ENCODE measurements around the gene SAA4. TPM values are rescaled to one million over a fixed set of nuclear protein-coding genes. Genes with fewer than 3 reads are reported as not detected.

Gene SAA4
- total RNA-seq = not detected in 2 replicates
- polyA plus RNA-seq = 0.20 TPM in 1 of 2 replicates, not detected in the other

DNA sequence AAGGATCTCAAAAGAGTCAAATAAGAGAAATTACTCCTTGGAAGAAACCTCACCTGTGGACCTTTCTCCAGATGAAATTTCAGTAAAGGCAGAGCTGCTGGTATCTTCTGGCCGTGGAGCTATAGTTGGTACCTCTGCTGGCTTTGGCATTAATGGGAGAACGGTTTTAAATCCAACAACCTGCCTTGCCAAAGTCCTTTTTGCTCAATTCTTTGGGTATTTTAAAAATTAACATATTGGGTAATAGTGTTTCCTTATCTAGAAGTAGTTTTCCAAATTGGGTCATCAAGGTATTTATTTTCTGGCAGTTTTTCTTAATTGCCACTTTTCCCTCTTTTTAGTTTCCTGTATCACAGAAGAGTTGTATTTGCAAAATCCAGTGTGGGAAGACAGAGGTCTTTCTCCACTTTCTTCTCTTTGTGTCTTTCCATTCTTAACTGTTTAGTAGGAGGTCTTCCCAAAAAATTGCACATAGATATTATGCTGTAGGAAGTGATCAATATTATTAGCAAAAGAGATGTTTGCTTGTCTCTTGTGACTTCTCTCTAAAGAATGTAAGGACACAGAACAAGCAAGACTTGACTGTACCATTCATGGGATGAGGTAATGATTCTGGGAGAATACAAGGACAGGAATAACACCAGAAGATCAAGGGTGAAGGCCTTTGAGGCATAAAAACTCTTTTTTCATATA is at the start of gene SAA4:
TSS of gene SAA4 (minus strand) at position 139 of the 693 bp plus-strand sequence. CDS start 876 bp downstream, outside the sequence.
- Histone ChIP-seq H3K9me3 (ENCODE audit: low read depth) (no peaks in the 10 kb centered on the region), H3K4me1 (ENCODE audit: low read depth) (no peaks in the 10 kb centered on the region), H3K27ac (no peak within 1 kb of the TSS), H3K36me3 (no peaks in the 10 kb centered on the region), H3K4me3 (no peak within 1 kb of the TSS), H3K27me3 (peaks cover 18% of the 10 kb centered on the region)
- DNase-seq (ENCODE audit: low read depth in 1 of 2, low spot score in 1 of 2) = no peak
- TF ChIP-seq, protein P1, sequence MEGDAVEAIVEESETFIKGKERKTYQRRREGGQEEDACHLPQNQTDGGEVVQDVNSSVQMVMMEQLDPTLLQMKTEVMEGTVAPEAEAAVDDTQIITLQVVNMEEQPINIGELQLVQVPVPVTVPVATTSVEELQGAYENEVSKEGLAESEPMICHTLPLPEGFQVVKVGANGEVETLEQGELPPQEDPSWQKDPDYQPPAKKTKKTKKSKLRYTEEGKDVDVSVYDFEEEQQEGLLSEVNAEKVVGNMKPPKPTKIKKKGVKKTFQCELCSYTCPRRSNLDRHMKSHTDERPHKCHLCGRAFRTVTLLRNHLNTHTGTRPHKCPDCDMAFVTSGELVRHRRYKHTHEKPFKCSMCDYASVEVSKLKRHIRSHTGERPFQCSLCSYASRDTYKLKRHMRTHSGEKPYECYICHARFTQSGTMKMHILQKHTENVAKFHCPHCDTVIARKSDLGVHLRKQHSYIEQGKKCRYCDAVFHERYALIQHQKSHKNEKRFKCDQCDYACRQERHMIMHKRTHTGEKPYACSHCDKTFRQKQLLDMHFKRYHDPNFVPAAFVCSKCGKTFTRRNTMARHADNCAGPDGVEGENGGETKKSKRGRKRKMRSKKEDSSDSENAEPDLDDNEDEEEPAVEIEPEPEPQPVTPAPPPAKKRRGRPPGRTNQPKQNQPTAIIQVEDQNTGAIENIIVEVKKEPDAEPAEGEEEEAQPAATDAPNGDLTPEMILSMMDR (IDR thresholded peaks at IDR 0.05; ENCODE audit: low read depth, low read length) = no peak

DNA sequence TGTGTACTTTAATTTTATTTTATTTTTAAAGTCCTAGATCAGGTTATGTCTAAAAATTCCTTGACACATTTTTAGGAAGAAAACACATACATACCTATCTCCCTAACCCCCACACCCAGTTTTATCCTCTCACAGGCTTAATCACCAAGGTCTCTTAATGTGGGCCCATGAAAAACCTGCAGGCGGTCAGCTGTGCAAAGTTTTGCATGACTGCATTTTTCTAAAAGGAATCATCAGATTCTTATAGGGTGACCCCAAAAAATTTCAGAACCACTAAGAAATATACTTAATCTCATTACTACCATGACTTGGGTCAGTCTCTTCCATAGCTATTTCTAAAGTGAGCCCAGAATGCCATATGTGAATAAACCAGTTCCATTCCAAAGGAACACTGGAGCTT is 49.2 kb upstream of the SAA4 start:
- H3K4me3 ChIP-seq = no peak overlapping the region
- no peak for DNase-seq (ENCODE audit: low read depth in 1 of 2, low spot score in 1 of 2)
- H3K27ac ChIP-seq = no peak overlapping the region
- peaks cover 33% of the 10 kb centered on the region for H3K36me3 ChIP-seq
- H3K27me3 ChIP-seq = no peaks in the 10 kb centered on the region
- H3K9me3 ChIP-seq (ENCODE audit: low read depth) = no peaks in the 10 kb centered on the region
- TF ChIP-seq, protein P1 (IDR thresholded peaks at IDR 0.05; ENCODE audit: low read depth, low read length) = no peak
- no peaks in the 10 kb centered on the region for H3K4me1 ChIP-seq (ENCODE audit: low read depth)

- Histone ChIP-seq H3K4me1 (ENCODE audit: low read depth) (no peaks in the 10 kb centered on the region), H3K27me3 (no peaks in the 10 kb centered on the region), H3K9me3 (ENCODE audit: low read depth) (no peaks in the 10 kb centered on the region), H3K4me3 (no peak overlapping the region), H3K36me3 (peaks cover 26% of the 10 kb centered on the region), H3K27ac (no peak overlapping the region)
- DNase-seq (ENCODE audit: low read depth in 1 of 2, low spot score in 1 of 2) = no peak
- TF ChIP-seq, protein P1 (IDR thresholded peaks at IDR 0.05; ENCODE audit: low read depth, low read length) = no peak
Measured at GRCh38 chr11:18282626-18283025, 46.0 kb upstream of the SAA4 start.

GRCh38 chr11:18280438-18281045 is 43.9 kb upstream of the SAA4 start:
- Histone ChIP-seq H3K4me3 (no peak overlapping the region), H3K36me3 (peaks cover 20% of the 10 kb centered on the region), H3K9me3 (ENCODE audit: low read depth) (no peaks in the 10 kb centered on the region), H3K27me3 (no peaks in the 10 kb centered on the region), H3K27ac (no peak overlapping the region), H3K4me1 (ENCODE audit: low read depth) (no peaks in the 10 kb centered on the region)
- no peak for DNase-seq (ENCODE audit: low read depth in 1 of 2, low spot score in 1 of 2)
- TF ChIP-seq, protein P1 (IDR thresholded peaks at IDR 0.05; ENCODE audit: low read depth, low read length) = no peak

DNA sequence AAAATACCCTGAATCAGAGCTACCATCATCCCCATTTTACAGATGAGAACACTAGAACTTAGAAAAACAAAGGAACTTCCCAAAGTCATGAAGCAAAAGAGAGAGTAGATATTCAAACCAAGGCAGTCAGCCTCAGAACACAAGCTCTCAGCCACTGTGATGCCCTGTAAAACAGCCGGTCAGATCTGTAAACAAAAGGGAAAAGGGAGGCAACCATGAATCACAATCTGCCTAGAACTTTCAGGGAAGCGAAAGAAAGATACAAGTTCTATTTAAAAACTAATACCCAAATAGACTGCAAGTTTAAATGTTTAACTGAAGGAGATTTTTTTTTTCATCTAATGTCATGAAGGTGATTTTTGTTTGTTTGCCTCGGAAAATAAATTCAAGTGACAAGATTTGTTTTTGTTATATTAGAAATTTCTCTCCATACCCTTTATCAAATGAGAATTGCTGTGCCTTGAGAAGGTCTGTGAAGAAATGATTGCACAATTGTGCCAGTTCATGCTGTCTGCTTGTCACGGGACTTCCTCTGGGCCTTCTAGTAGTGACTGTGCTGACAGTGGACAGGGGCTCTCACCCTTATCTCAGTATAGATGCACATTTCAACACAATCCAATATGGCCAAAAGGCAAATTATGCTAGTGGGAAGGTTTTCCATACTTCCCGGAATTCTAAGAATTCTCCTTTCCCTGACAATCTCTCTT is 41.1 kb upstream of the SAA4 start:
- no peak overlapping the region for H3K4me3 ChIP-seq
- peaks cover 9% of the 10 kb centered on the region for H3K36me3 ChIP-seq
- peak in 1 of 2 donors; percentile 65 for DNase-seq (ENCODE audit: low read depth in 1 of 2, low spot score in 1 of 2)
- H3K27ac ChIP-seq = no peak overlapping the region
- H3K4me1 ChIP-seq (ENCODE audit: low read depth) = no peaks in the 10 kb centered on the region
- H3K9me3 ChIP-seq (ENCODE audit: low read depth) = no peaks in the 10 kb centered on the region
- TF ChIP-seq, protein P1 (IDR thresholded peaks at IDR 0.05; ENCODE audit: low read depth, low read length) = no peak
- no peaks in the 10 kb centered on the region for H3K27me3 ChIP-seq
